CMK (cell line): ENCODE data around the gene SYCE1L.
A peak's percentile ranks its signal among the peaks of the same experiment; 100 is the strongest.
"Not testable (repeated sequence)": the region's sequence is repeated elsewhere in the genome, so short reads cannot be mapped to it uniquely, and the experiment has no call there.

Experiments
- DNase-seq: peaks from one replicate; pipeline ENCODE4 v3.0.0-alpha.2; 2010; ENCODE audit warnings: low read depth

SYCE1L gene

GRCh38 chr16:77197747-77198146, 1.5 kb upstream of the SYCE1L start:
- DNase-seq = no peak

DNA sequence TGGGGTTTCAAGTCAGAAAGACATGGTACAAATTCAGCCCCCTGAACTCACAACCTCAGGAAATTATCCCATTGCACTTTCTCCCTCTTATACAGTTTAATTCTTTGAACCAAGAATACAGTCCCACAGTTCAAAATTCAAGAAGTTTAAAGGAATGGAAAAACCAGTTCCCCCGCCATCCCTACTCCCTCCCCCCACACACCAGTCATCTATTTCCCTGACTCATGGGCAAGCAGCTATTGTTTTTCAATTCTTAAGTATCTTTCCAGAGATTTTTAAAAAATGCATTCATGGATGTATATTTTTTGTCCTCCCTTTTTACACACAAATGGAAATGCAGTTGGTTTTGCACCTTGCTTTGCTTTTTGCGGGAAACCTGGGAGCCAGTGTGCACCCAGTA, 7.3 kb downstream of the SYCE1L start:
- DNase-seq = no peak

DNA sequence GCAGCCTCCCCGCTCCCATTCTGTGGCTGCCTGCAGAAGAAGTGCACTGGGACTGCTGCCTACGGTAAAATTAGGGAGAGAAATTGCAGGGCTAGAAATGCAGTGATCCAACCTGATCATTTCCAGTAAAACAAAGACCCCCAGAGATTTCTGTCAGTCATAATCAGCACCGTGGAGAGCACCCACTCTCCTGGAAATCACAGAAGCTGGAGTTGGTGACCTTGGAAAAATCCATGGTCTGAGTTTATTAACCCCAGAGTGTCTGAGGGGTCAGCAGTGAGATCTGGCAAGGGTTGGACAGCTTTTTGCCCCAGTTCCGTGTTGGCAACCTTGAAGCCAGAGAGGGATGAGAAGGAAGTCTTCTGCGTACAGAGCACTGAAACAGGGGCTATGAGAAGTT, 7.8 kb downstream of the SYCE1L start:
- no peak for DNase-seq

- no peak for DNase-seq
Observed at GRCh38 chr16:77208382-77208781, 9.2 kb downstream of the SYCE1L start.

- DNase-seq = peak; percentile 31
Observed at GRCh38 chr16:77211880-77212740, 12.9 kb downstream of the SYCE1L start.

DNA sequence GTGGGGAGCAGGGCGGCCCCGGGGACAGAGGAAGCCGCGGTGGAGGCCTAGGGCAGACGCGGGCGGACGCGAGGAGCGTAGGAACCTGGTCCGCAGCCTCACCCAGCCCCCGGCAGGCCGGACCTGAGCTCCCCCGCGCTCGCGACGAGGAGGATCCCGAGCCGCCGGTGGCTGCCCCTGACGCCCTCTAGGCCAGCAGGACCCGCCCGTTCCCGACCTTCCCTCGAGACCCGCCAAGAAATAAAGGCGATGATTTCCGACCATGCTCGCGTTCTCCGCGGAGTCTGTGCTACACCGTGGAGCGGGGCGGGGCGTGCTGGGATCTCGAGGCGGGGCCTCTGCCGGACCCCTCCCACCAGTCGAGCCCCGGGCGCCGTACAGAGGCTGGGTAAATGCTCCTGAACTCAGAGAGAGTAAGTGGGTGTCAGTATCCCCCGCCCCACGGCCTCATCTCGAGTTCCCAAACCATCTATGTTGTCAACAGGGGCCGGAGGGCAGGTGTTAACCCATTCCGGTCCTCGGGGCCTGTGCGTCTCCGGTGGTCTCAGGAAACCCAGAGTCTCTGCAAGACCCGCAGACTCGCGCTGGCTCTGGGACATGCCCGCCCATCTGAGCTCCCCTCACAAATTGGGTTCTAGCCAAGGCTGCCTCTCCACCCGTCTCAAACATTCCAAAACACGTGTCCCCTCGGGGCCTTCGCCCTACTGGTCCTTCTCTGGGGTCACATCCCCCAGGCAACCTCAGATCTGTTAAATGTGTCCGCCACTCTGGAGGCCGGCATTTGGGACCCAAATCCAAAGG, 13.7 kb downstream of the SYCE1L start:
- no peak for DNase-seq

DNA sequence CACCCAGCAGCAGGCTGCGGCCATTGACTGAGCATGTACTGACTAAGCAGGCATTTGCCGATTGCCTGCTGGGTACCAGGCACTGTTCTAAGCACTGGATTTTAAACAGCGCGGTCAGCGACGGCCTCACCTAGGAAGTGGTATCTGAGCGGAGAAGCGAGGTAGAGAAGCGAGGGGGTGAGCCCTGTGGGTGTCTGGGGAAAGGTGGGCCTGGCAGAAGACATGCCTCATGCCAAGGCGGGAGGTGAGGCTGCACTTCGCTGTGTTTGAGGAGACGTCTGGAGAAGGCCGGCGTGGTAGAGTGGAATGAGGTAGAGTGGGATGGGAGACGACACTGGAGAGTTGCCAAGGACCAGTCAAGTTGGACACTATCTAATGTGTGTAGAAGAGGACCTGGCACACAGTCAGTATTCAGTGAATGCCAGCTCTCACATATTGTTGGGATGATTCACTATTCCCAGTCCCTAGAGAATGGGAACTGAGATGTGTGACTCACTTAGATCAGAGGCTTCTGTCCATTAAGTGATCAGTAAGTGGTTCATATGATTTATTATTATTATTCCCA, 14.4 kb downstream of the SYCE1L start:
- no peak for DNase-seq

DNA sequence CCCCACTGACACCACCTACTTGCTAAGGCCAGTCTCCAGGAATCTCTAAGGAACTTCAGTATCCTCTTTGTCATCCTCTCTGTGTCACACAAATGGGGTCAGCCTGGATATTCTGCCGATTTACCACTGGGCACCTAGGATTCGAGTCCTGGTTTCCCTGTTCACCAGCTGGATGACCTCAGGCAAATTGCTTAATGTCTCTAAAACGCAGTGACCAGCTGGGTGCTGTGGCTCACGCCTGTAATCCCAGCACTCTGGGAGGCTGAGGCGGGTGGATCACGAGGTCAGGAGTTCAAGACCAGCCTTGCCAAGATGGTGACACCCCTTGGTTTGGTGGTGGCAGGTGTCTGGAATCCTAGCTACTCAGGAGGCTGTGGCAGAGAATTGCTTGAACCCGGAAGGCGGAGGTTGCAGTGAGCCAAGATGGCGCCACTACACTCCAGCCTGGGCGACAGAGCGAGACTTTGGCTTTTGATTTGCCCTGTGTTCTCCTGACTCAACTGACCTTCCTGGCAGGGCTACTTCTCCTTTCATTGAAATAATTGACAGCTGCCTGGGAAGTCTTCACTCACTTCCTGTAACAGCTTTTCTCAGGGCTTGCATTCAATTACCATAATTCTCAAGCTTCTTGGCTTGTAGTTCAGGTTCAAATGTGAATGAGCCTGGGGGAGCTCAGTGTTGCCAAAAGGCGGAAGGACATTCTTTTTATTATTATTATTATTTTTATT, 15.4 kb downstream of the SYCE1L start:
- no peak for DNase-seq

GRCh38 chr16:77219437-77219836, 20.2 kb downstream of the SYCE1L start:
- no peak for DNase-seq

DNA sequence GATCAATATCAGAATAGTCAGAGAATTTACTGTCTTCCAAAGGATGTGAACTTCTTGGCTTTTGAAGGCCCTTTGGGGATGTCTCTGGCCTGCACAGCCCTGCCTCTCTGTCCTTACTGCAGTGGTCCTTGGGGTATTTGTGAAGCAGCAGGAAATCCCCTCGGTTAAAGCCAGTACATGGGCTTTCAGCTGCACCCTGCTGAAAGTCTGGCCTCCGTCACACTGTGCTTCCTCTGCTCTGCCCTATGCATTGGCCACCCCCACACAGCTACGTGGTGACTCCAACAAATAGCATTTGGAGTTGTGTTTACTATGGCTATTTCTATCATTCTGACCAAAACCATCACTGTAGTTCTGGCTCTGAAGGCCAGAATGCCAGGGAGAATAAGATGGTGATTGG, 21.2 kb downstream of the SYCE1L start:
- no peak for DNase-seq

- no peak for DNase-seq
Observed at GRCh38 chr16:77221482-77221881, 22.3 kb downstream of the SYCE1L start.

DNA sequence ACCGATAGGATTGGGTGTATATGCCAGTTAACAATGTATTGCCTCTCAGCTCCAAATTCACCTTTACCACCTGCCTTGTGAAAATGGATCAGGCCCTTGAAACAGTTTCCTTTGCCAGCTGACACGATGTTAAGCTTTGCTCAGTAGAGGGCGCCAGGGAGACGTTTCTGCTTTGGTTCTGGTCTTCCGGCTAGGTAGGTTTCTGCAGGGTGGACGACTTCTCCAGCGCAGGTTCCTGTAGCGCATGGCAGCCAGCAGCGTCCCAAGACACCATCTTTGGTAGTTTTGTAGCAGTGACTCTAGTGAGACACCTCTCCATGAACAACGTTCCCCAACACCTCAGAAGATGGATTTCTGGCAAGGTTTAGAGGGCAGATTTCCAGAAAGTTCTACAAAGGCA, 24.0 kb downstream of the SYCE1L start:
- no peak for DNase-seq

- no peak for DNase-seq
Observed at GRCh38 chr16:77225182-77225581, 26.0 kb downstream of the SYCE1L start.

DNA sequence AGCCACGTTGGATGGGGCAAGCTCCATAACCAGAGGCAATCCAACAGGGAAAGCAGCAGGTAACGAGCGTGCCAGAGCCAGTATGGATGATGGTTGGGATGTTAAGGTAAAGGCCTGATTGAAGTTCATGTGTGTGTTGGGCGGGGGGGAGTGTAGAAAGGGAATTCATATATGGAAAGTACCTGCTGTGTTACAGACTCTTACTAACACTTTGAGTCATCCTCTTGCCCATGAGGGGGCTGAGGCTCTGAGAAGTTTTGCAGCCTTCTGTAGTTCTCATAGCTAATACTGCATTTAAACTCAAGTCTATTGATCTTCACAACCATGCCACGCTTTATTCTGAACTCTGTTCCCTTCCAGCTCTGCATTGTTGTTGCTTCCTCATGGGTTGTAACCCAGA, 28.5 kb downstream of the SYCE1L start:
- no peak for DNase-seq

- no peak for DNase-seq
Observed at GRCh38 chr16:77231047-77231446, 31.8 kb downstream of the SYCE1L start.

DNA sequence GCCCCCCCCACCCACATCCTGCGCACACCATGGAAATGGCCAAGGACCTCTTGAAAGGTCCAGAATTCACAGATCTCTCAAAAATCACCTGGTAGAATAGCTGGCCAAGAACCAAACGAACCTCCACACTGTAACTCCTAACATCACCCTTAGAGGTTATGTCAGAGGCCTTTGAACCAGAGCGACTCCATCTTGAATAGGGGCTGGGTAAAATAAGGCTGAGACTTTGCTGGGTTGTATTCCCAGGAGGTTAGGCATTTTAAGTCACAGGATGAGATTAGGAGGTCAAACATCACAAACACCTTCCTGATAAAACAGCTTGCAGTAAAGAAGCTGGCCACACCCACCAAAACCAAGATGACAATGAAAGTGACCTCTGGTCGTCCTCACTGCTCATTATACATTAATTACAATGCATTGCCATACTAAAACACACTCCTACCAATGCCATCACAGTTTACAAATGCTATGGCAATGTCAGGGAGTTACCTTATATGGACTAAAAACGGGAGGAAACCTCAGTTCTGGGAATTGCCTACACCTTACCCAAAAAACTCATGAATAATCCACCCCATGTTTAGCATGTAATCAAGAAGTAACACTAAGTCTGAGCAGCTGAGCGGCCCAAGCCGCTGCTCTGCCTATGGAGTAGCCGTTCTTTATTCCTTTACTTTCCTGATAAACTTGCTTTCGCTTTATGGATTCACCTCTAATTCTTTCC, 34.8 kb downstream of the SYCE1L start:
- DNase-seq = no peak

DNA sequence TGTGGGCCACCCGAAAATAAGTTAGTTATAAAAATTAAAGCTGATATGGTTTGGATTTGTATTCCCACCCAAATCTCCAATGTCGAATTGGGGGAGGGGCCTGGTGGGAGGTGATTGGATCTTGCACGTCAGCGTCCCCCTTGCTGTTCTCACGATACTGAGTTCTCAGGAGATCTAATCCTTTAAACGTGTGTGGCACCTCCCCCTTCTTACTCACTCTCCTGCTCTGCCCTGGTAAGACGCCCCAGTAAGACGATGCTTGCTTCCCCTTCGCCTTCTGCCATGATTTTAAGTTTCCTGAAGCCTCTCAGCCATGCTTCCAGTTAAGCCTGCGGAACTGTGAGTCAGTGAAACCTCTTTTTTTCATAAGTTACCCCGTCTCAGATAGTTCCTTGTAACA, 35.4 kb downstream of the SYCE1L start:
- no peak for DNase-seq

- peak; percentile 52 for DNase-seq
Observed at GRCh38 chr16:77236063-77236511, 36.9 kb downstream of the SYCE1L start.

DNA sequence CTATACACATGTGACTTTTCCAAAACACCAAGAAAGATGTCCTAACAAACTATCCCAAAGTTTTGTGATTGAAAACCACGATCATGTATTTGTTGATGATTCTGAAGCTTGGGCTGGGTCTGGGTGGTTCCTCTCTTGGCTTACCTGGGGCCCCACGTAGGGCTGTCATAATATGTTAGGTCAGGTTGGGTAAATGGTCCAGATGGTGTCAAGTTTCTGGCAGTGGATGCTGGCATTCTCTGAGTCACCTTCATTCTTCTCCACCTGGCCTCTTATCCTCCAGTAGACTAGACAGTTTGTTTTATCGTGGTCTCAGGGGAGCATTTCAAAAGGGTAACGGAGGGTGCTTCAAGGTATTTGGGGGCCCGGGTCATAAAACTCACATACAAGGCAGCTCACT, 39.4 kb downstream of the SYCE1L start:
- DNase-seq = no peak

GRCh38 chr16:77242471-77242870, 43.3 kb downstream of the SYCE1L start:
- DNase-seq = not testable (repeated sequence)

GRCh38 chr16:77246150-77246549, 46.9 kb downstream of the SYCE1L start:
- DNase-seq = no peak

GRCh38 chr16:77250400-77250799, 51.2 kb downstream of the SYCE1L start:
- no peak for DNase-seq
